ENCODE data around the gene PTK7. TPM values are rescaled to one million over a fixed set of nuclear protein-coding genes. Genes with fewer than 3 reads are reported as not detected.

The PTK7 gene
- total RNA-seq, 1 experiment from 2014 or later, result 48.1 TPM

DNA sequence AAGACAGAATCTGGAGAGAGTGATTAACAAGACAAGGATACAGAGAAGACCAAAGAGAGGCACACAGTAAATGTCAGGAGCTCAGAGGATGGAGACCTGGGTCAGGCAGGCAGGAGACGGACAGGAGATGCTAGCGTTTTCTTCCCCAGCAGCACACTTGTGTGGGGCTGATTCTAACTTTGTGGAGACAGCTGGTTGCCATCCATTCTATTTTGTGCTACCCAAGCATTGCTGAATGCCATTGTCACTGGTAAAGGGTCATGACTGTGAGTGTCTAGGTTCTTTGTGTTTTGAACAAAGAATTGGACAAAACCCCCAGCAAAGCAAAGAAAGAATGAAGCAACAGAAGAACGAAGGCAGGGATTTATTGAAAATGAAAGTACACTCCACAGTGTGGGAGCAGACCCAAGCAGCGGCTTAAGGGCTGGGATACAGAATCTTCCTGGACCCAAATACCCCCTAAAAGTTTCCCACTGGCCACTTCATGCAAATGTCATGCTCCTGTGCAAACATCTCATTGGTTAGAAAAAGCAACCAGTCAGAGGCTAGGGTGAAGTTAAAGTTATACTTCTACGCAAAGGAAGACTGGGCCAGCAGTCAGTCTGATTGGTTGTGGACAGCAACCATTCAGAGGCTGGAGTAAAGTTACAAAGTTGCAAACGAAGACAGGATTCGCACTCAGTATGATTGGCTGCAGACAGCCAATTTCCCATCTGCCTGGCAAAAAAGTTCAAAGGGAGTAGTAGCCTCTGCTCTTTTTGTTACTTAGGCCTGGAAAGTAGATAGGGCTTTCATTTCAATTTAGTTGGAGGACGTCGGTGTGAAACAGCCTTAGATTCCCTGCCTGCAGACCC, 17.5 kb downstream of the PTK7 start:
- CTCF ChIA-PET, result no interaction called here
- Histone ChIP-seq H3K79me2 (ENCODE audit: low read length) (peaks cover 71% of the 10 kb centered on the region), H3K36me3 (ENCODE audit: low read depth, low read length) (no peaks in the 10 kb centered on the region), H3K27ac (ENCODE audit: low read length) (no peak overlapping the region), H3K4me1 (ENCODE audit: insufficient read depth, low read length) (peaks cover 51% of the 10 kb centered on the region), H3K27me3 (ENCODE audit: low read length) (no peaks in the 10 kb centered on the region), H3K9me2 (replicated peaks; ENCODE audit: low read length) (no peaks in the 10 kb centered on the region), H3F3A (ENCODE audit: low read length, unreplicated experiment) (peaks cover 6% of the 10 kb centered on the region), H3K4me2 (ENCODE audit: low read length) (no peak overlapping the region), H3K9me3 (ENCODE audit: low read length) (no peaks in the 10 kb centered on the region), H4K20me1 (ENCODE audit: low read length) (peaks cover 5% of the 10 kb centered on the region; the same call in 1 of the 2 replicates), H2AFZ (ENCODE audit: low read length) (no peak overlapping the region), H3K9ac (ENCODE audit: low read length) (no peak overlapping the region), H3K4me3 (ENCODE audit: low read length) (no peak overlapping the region)
- ATAC-seq (no peak), DNase-seq (no peak)
- no TSS peak for BruUV-seq (replicated peaks)
- POLR2A ChIA-PET (ENCODE audit: unreplicated experiment), result no interaction called here
- TF ChIP-seq EZH2phosphoT487 (IDR thresholded peaks at IDR 0.05; ENCODE audit: borderline replicate concordance, low read length), result no peak
- no peak for TF ChIP-seq CTCF (conservative IDR thresholded peaks at IDR 0.05; ENCODE audit: low read depth, low read length)
- no peak for TF ChIP-seq EZH2 (IDR thresholded peaks at IDR 0.05; ENCODE audit: low read length, unreplicated experiment)
- intact Hi-C loops (cut with micrococcal nuclease), result no loop called here

GRCh38 chr6:43095939-43096338, 19.8 kb downstream of the PTK7 start:
- no peak for TF ChIP-seq EZH2 (IDR thresholded peaks at IDR 0.05; ENCODE audit: low read length, unreplicated experiment)
- no peak for TF ChIP-seq EZH2phosphoT487 (IDR thresholded peaks at IDR 0.05; ENCODE audit: borderline replicate concordance, low read length)
- no peak for TF ChIP-seq CTCF (conservative IDR thresholded peaks at IDR 0.05; ENCODE audit: low read depth, low read length)
- no peak for ATAC-seq
- peak overlapping the region; percentile 16; the same call in 1 of the 2 replicates for H3K4me3 ChIP-seq (ENCODE audit: low read length)
- H4K20me1 ChIP-seq (ENCODE audit: low read length), result no peaks in the 10 kb centered on the region
- H3F3A ChIP-seq (ENCODE audit: low read length, unreplicated experiment), result peaks cover 6% of the 10 kb centered on the region
- no peaks in the 10 kb centered on the region for H3K9me2 ChIP-seq (replicated peaks; ENCODE audit: low read length)
- ChIA-PET CTCF (no interaction called here), POLR2A (ENCODE audit: unreplicated experiment) (interaction anchor here (0.6 kb wide), 1 partner anchor 166 kb away, joined by 31 read pairs; the partner anchor contains the start of gene CNPY3)
- peak overlapping the region; percentile 51 for H2AFZ ChIP-seq (ENCODE audit: low read length)
- H3K27me3 ChIP-seq (ENCODE audit: low read length), result no peaks in the 10 kb centered on the region
- no peaks in the 10 kb centered on the region for H3K9me3 ChIP-seq (ENCODE audit: low read length)
- no TSS peak for BruUV-seq (replicated peaks)
- intact Hi-C loops (cut with micrococcal nuclease), result no loop called here
- peak overlapping the region; percentile 11; the same call in 1 of the 2 replicates for H3K9ac ChIP-seq (ENCODE audit: low read length)
- peaks cover 64% of the 10 kb centered on the region for H3K79me2 ChIP-seq (ENCODE audit: low read length)
- peak overlapping the region; percentile 72 for H3K4me2 ChIP-seq (ENCODE audit: low read length)
- H3K36me3 ChIP-seq (ENCODE audit: low read depth, low read length), result no peaks in the 10 kb centered on the region
- peak overlapping the region; percentile 70 for H3K27ac ChIP-seq (ENCODE audit: low read length)
- no peak for DNase-seq
- H3K4me1 ChIP-seq (ENCODE audit: insufficient read depth, low read length), result peaks cover 40% of the 10 kb centered on the region
